K562 (cell line): ENCODE measurements around the gene ZNF195. TPM values are rescaled to one million over a fixed set of nuclear protein-coding genes. Genes with fewer than 3 reads are reported as not detected.
"Not testable (repeated sequence)": the region's sequence is repeated elsewhere in the genome, so short reads cannot be mapped to it uniquely, and the experiment has no call there.

Experiments
- ATAC-seq: fragments of 200-7000 bp; cut with Tn5 transposase; 3 replicates; pipeline ENCODE4 v1.9.1; 2020; ENCODE audit warnings: moderate library complexity
- BruUV-seq: library from RNA; stranded (reverse); fragments of 400-500 nt; replicated peaks from 2 replicates; lab custom pipeline; 2021; lab: Mats Ljungman, UMichigan
- CTCF ChIA-PET: fragments of 300-600 bp; formaldehyde crosslinking; extraction: SDS; loops from one replicate; lab custom pipeline; 2021; ENCODE audit warnings: low intra/inter-chr PET ratio; lab: Yijun Ruan, JAX
- POLR2A ChIA-PET: fragments of 300-600, 350-650 bp; sonication (Branson Sonifier 250); formaldehyde crosslinking; extraction: SDS; loops from one replicate; lab custom pipeline; 2021; ENCODE audit warnings: antibody characterized with exemption, inconsistent platforms; lab: Yijun Ruan, JAX
- DNase-seq, 4 experiments: peaks; one replicate each; pipeline versions ENCODE4 v3.0.0 to v3.0.0-alpha.2; 2011 to 2018; ENCODE audit warnings: low spot score in 3 of 4, mixed read lengths in 3 of 4; ENCODE audit errors: extremely low read depth in 1 of 4
- FAIRE-seq: peaks from 2 replicates; lab custom pipeline; 2011; peaks lifted over from hg19 to GRCh38; lab: Jason Lieb, UNC
- H2AFZ ChIP-seq: 2 replicates; pipeline ENCODE4 v1.6.0; 2011; ENCODE audit warnings: low read depth, low read length, control low read depth, inconsistent platforms
- H3K27ac ChIP-seq: fragments of 200-600 bp; 3 replicates; pipeline ENCODE4 v1.8.0; 2011; ENCODE audit warnings: low read depth, mild to moderate bottlenecking, control low read depth, inconsistent platforms, low read length, moderate library complexity, mixed read lengths; ENCODE audit errors: extremely low read depth
- H3K27me3 ChIP-seq, 2 experiments: fragments of 300-600 bp in 1 of 2; 2 replicates in 1 of 2; 3 replicates in 1 of 2; pipeline versions ENCODE4 v1.6.0 to v1.8.0; 2011; ENCODE audit warnings: inconsistent platforms in 2 of 2, low read length in 2 of 2, mild to moderate bottlenecking in 1 of 2, mixed read lengths in 1 of 2, moderate library complexity in 1 of 2; ENCODE audit not compliant: control insufficient read depth in 2 of 2, insufficient read depth in 2 of 2
- H3K36me3 ChIP-seq: fragments of 300-600 bp; 3 replicates; pipeline ENCODE4 v1.8.0; 2011; ENCODE audit warnings: mild to moderate bottlenecking, low read length, inconsistent platforms; ENCODE audit not compliant: control insufficient read depth, insufficient read depth
- H3K4me1 ChIP-seq, 2 experiments: fragments of 200-600 bp in 1 of 2; replicated peaks in 1 of 2; 2 replicates in 1 of 2; 3 replicates in 1 of 2; pipeline versions ENCODE4 v1.5.1 to v1.8.0; 2011; ENCODE audit warnings: inconsistent platforms in 2 of 2, low read length in 2 of 2, mild to moderate bottlenecking in 1 of 2, mixed read lengths in 1 of 2, moderate library complexity in 1 of 2; ENCODE audit not compliant: control insufficient read depth in 2 of 2, insufficient read depth in 2 of 2
- H3K4me2 ChIP-seq: 2 replicates; pipeline ENCODE4 v1.6.1; 2011; ENCODE audit warnings: low read length, control low read depth, inconsistent platforms, mixed read lengths; ENCODE audit not compliant: insufficient read depth
- H3K4me3 ChIP-seq: fragments of 200-600 bp; sonication (generic), shearing (Covaris generic); 2 replicates; pipeline ENCODE4 v1.5.1; 2016; ENCODE audit warnings: control low read depth, inconsistent platforms
- H3K79me2 ChIP-seq: fragments of 200-600 bp; 3 replicates; pipeline ENCODE4 v1.8.0; 2011; ENCODE audit warnings: low read length, inconsistent platforms; ENCODE audit not compliant: control insufficient read depth, insufficient read depth
- H3K9ac ChIP-seq, 2 experiments: 2 replicates each; pipeline versions ENCODE4 v1.6.0 to v1.6.1; 2011; ENCODE audit warnings: low read depth in 2 of 2, low read length in 2 of 2, control low read depth in 1 of 2, inconsistent platforms in 1 of 2, mild to moderate bottlenecking in 1 of 2, mixed read lengths in 1 of 2; ENCODE audit not compliant: insufficient read depth in 1 of 2
- H3K9me1 ChIP-seq: one replicate; pipeline ENCODE4 v1.6.0; 2011; ENCODE audit warnings: inconsistent platforms, mild to moderate bottlenecking, low read length, moderate library complexity; ENCODE audit not compliant: control insufficient read depth, insufficient read depth
- H3K9me3 ChIP-seq: replicated peaks from 2 replicates; pipeline ENCODE4 v1.5.1; 2011; ENCODE audit warnings: low read depth, low read length, inconsistent platforms; ENCODE audit not compliant: control insufficient read depth, insufficient read depth
- H4K20me1 ChIP-seq: replicated peaks from 2 replicates; pipeline ENCODE4 v1.6.1; 2011; ENCODE audit warnings: low read length, inconsistent platforms, mixed read lengths; ENCODE audit not compliant: control insufficient read depth, insufficient read depth
- MGA ChIP-seq: fragments of 450-650 bp; IDR thresholded peaks from 2 replicates; pipeline ENCODE4 v1.6.1; 2016; ENCODE audit warnings: mild to moderate bottlenecking, moderate library complexity
- OTX1 ChIP-seq: fragments of 450-650 bp; formaldehyde crosslinking; IDR thresholded peaks from 2 replicates; pipeline ENCODE4 v1.4.0; 2022; ENCODE audit warnings: mild to moderate bottlenecking
- SIN3B ChIP-seq: fragments of 450-650 bp; IDR thresholded peaks from 2 replicates; pipeline ENCODE4 v1.6.1; 2017; ENCODE audit warnings: low read depth, mild to moderate bottlenecking, moderate library complexity
- USF1 ChIP-seq: sonication (generic); formaldehyde crosslinking; IDR thresholded peaks from 2 replicates; pipeline ENCODE4 v1.9.0; 2022; ENCODE audit warnings: mild to moderate bottlenecking, missing genetic modification reagents
- ZBTB7A ChIP-seq: IDR thresholded peaks from 2 replicates; pipeline ENCODE4 v1.6.1; 2011; ENCODE audit warnings: low read depth, mild to moderate bottlenecking, low read length, moderate library complexity, borderline replicate concordance; ENCODE audit not compliant: control insufficient read depth
- WGBS: fragments of 100-300 bp; shearing (Covaris generic); methylation state at CpG from one replicate; pipeline ENCODE4 v1.1.6; 2016; ENCODE audit warnings: low coverage, mixed read lengths; ENCODE audit not compliant: insufficient coverage; ENCODE audit errors: missing lambda C conversion rate; 5-methylcytosine and 5-hydroxymethylcytosine counted together
- in situ Hi-C: fragments of 300-500 bp; cut with MboI; formaldehyde crosslinking; loops from 4 replicates; pipeline ENCODE4 v1.15.0; 2018; ENCODE audit warnings: inconsistent platforms, mixed read lengths
- intact Hi-C: fragments of 100-400 bp; cut with micrococcal nuclease; formaldehyde crosslinking; loops from 2 replicates; pipeline ENCODE4 v1.14.2; 2022
- polyA plus RNA-seq, 8 experiments: library from polyadenylated mRNA; depleted of rRNA in 4 of 8; stranded (reverse) in 5 of 8; unstranded in 3 of 8; fragments of >200 nt; fragmentation: Nextera tagmentation in 2 of 8; fragmentation: Illumina TruSeq in 1 of 8; extraction: Ambion mirVana in 2 of 8; extraction: Trizol in 1 of 8; gene quantifications; 2 replicates each; pipeline versions ENCODE4 v1.2.1 to v1.2.3, GENCODE V29; 2011 to 2014; ENCODE audit warnings: inconsistent platforms in 1 of 8, missing spikeins in 1 of 8
- total RNA-seq, 7 experiments: library from RNA; depleted of rRNA in 6 of 7; stranded (reverse); fragments of >200 nt in 6 of 7; fragmentation: Illumina TruSeq in 2 of 7; extraction: Trizol in 2 of 7; gene quantifications; 2 replicates each; pipeline versions ENCODE4 v1.2.1 to v1.2.3, GENCODE V29; 2011 to 2021; ENCODE audit warnings: low replicate concordance in 1 of 7

The ZNF195 gene
- total and polyA plus RNA-seq, 9 of the 15 experiments (the other 6 are each of a cell fraction or from before 2014, with no cell fraction given): 42.1 to 75.5 (median 60.4) TPM

GRCh38 chr11:3422380-3423137 lies 43.6 kb upstream of the ZNF195 start (continued):
- TF ChIP-seq USF1 (peak; percentile 87), ZBTB7A (peak; percentile 34; the same call in 1 of the 2 replicates), SIN3B (0 out of 2 replicates have a peak, but pooled peaks have one; percentile 39)

- peak overlapping the region; percentile 79 for H3K27ac ChIP-seq
- H3K27me3 ChIP-seq, H3K9me3 ChIP-seq, H3K79me2 ChIP-seq, POLR2A ChIA-PET, ATAC-seq, H3K36me3 ChIP-seq, H4K20me1 ChIP-seq, CTCF ChIA-PET, H3K9me1 ChIP-seq, in situ Hi-C loops, FAIRE-seq: not testable (repeated sequence)
- DNase-seq: peak in 2 of 4 experiments; percentile 63 to 64
- peak overlapping the region; percentile 70 to 94 for H3K9ac ChIP-seq
- peak overlapping the region; percentile 82 for H3K4me2 ChIP-seq
- intact Hi-C loops: loop anchor here (1.0 kb wide), 1 partner anchor 41 kb away; no protein-coding TSS in a partner anchor
- peak overlapping the region; percentile 56 for H3K4me3 ChIP-seq
- peaks cover 0 to 16% of the 10 kb centered on the region in 2 experiments; a peak in 3 of 5 replicates for H3K4me1 ChIP-seq
- WGBS: 7% methylated on average over 24 of the region's 42 CpGs
- BruUV-seq: TSS peak; percentile 86
- H2AFZ ChIP-seq: peak overlapping the region; percentile 91
- TF ChIP-seq OTX1 (CRISPR knock-in tag) (0 out of 2 replicates have a peak, but pooled peaks have one; percentile 55), MGA (peak; percentile 75)
Measured at GRCh38 chr11:3421608-3422379, 42.8 kb upstream of the ZNF195 start.
